HL-60 (cell line): ENCODE results near the gene MIAT.
"Not testable (repeated sequence)": the region's sequence is repeated elsewhere in the genome, so short reads cannot be mapped to it uniquely, and the experiment has no call there.

Experiments
- GABPA ChIP-seq: IDR thresholded peaks from 2 replicates; pipeline ENCODE4 v1.6.1; 2012; ENCODE audit warnings: low read depth
- POLR2AphosphoS5 ChIP-seq: IDR thresholded peaks from 2 replicates; pipeline ENCODE4 v1.6.1; 2012; ENCODE audit warnings: low read depth
- SPI1 ChIP-seq: IDR thresholded peaks from 2 replicates; pipeline ENCODE4 v1.6.1; 2012; ENCODE audit warnings: low read depth, mild to moderate bottlenecking, borderline replicate concordance
- TF ChIP-seq, protein P1 (sequence below): IDR thresholded peaks from 2 replicates; pipeline ENCODE4 v1.6.1; 2012; ENCODE audit warnings: low read depth; ENCODE audit not compliant: insufficient replicate concordance
- TF ChIP-seq, protein P2 (sequence below): IDR thresholded peaks from one replicate; pipeline ENCODE4 v1.5.1; 2011; ENCODE audit warnings: low read length, control low read depth, inconsistent platforms; ENCODE audit not compliant: insufficient read depth

DNA sequence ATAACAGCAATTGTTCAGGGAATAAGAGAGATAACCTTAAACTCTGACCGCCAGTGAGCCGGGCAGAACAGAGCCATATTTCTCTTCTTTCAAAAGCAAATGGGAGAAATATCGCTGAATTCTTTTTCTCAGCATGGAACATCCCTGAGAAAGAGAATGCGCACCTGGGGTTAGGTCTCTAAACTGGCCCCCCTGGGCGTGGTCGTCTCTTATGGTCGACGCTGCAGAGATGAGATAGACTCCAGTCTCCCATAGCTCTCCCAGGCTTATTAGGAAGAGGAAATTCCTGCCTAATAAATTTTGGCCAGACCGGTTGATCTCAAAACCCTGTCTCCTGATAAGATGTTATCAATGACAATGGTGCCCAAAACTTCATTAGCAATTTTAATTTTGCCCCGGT lies 43.6 kb upstream of the MIAT start:
- TF ChIP-seq, protein P1, sequence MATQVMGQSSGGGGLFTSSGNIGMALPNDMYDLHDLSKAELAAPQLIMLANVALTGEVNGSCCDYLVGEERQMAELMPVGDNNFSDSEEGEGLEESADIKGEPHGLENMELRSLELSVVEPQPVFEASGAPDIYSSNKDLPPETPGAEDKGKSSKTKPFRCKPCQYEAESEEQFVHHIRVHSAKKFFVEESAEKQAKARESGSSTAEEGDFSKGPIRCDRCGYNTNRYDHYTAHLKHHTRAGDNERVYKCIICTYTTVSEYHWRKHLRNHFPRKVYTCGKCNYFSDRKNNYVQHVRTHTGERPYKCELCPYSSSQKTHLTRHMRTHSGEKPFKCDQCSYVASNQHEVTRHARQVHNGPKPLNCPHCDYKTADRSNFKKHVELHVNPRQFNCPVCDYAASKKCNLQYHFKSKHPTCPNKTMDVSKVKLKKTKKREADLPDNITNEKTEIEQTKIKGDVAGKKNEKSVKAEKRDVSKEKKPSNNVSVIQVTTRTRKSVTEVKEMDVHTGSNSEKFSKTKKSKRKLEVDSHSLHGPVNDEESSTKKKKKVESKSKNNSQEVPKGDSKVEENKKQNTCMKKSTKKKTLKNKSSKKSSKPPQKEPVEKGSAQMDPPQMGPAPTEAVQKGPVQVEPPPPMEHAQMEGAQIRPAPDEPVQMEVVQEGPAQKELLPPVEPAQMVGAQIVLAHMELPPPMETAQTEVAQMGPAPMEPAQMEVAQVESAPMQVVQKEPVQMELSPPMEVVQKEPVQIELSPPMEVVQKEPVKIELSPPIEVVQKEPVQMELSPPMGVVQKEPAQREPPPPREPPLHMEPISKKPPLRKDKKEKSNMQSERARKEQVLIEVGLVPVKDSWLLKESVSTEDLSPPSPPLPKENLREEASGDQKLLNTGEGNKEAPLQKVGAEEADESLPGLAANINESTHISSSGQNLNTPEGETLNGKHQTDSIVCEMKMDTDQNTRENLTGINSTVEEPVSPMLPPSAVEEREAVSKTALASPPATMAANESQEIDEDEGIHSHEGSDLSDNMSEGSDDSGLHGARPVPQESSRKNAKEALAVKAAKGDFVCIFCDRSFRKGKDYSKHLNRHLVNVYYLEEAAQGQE: not testable (repeated sequence)
- TF ChIP-seq, protein P2, sequence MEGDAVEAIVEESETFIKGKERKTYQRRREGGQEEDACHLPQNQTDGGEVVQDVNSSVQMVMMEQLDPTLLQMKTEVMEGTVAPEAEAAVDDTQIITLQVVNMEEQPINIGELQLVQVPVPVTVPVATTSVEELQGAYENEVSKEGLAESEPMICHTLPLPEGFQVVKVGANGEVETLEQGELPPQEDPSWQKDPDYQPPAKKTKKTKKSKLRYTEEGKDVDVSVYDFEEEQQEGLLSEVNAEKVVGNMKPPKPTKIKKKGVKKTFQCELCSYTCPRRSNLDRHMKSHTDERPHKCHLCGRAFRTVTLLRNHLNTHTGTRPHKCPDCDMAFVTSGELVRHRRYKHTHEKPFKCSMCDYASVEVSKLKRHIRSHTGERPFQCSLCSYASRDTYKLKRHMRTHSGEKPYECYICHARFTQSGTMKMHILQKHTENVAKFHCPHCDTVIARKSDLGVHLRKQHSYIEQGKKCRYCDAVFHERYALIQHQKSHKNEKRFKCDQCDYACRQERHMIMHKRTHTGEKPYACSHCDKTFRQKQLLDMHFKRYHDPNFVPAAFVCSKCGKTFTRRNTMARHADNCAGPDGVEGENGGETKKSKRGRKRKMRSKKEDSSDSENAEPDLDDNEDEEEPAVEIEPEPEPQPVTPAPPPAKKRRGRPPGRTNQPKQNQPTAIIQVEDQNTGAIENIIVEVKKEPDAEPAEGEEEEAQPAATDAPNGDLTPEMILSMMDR: not testable (repeated sequence)
- not testable (repeated sequence) for TF ChIP-seq POLR2AphosphoS5, GABPA, SPI1
